Lower lobe of right lung (tissue), 2 donors: Measurements from ENCODE around the gene RYR1. TPM values are rescaled to one million over a fixed set of nuclear protein-coding genes. Genes with fewer than 3 reads are reported as not detected.

ENCODE experiments used
- ATAC-seq, 2 donors: fragments of 200-7000 bp; cut with Tn5 transposase; one replicate each; pipeline ENCODE4 v1.9.1; 2020 to 2022; ENCODE audit warnings: mild to moderate bottlenecking in 2 of 2, moderate library complexity in 2 of 2
- DNase-seq: peaks from one replicate; pipeline ENCODE4 v3.0.0-alpha.2; 2020
- H3K27ac ChIP-seq: fragments of 200-600 bp; one replicate; pipeline ENCODE4 v1.8.0; 2022
- H3K27me3 ChIP-seq: fragments of 200-600 bp; one replicate; pipeline ENCODE4 v1.8.0; 2022; ENCODE audit warnings: low read depth
- H3K36me3 ChIP-seq: fragments of 200-600 bp; one replicate; pipeline ENCODE4 v1.8.0; 2022; ENCODE audit warnings: mild to moderate bottlenecking
- H3K4me1 ChIP-seq: fragments of 200-600 bp; one replicate; pipeline ENCODE4 v1.8.0; 2022
- H3K4me3 ChIP-seq: fragments of 200-600 bp; one replicate; pipeline ENCODE4 v1.8.0; 2022; ENCODE audit warnings: mild to moderate bottlenecking
- H3K9me3 ChIP-seq: fragments of 200-600 bp; one replicate; pipeline ENCODE4 v1.8.0; 2022
- CTCF ChIP-seq: fragments of 200-600 bp; IDR thresholded peaks from one replicate; pipeline ENCODE4 v1.8.0; 2022; ENCODE audit warnings: antibody characterized with exemption, mild to moderate bottlenecking
- intact Hi-C: fragments of 100-400 bp; cut with DNase I; formaldehyde crosslinking; loops from one replicate; pipeline ENCODE4 v1.11.0; 2022
- total RNA-seq: library from RNA; stranded (reverse); fragmentation: NEBNext Ultra II Directional; extraction: Animal tissue kit (Norgen Biotek cat#: 25700); gene quantifications from one replicate; pipeline ENCODE4 v1.2.1, GENCODE V29; 2021
- donor health status: DM: no; HTN: yes; CAD: no; lungs with severe emphysema.

Gene RYR1
- total RNA-seq, 1 donor from 2014 or later = 9.2 TPM

GRCh38 chr19:38463365-38463764 lies 29.9 kb downstream of the RYR1 start:
- Histone ChIP-seq H3K27ac (no peak overlapping the region), H3K4me1 (no peaks in the 10 kb centered on the region), H3K36me3 (no peaks in the 10 kb centered on the region), H3K27me3 (no peaks in the 10 kb centered on the region), H3K9me3 (no peaks in the 10 kb centered on the region), H3K4me3 (no peak overlapping the region)
- intact Hi-C loops = no loop called here
- ATAC-seq = no peak
- no peak for TF ChIP-seq CTCF
- no peak for DNase-seq

GRCh38 chr19:38464421-38465082 lies 31.1 kb downstream of the RYR1 start:
- Histone ChIP-seq H3K27ac (no peak overlapping the region), H3K4me1 (no peaks in the 10 kb centered on the region), H3K36me3 (no peaks in the 10 kb centered on the region), H3K9me3 (no peaks in the 10 kb centered on the region), H3K27me3 (peaks cover 4% of the 10 kb centered on the region), H3K4me3 (no peak overlapping the region)
- DNase-seq = no peak
- no peak for TF ChIP-seq CTCF
- no peak for ATAC-seq
- intact Hi-C loops = no loop called here

GRCh38 chr19:38466050-38466449 lies 32.6 kb downstream of the RYR1 start:
- no peak for TF ChIP-seq CTCF
- Histone ChIP-seq H3K4me1 (no peaks in the 10 kb centered on the region), H3K9me3 (no peaks in the 10 kb centered on the region), H3K4me3 (no peak overlapping the region), H3K27me3 (peaks cover 4% of the 10 kb centered on the region), H3K36me3 (no peaks in the 10 kb centered on the region), H3K27ac (no peak overlapping the region)
- DNase-seq (no peak), ATAC-seq (peak in 1 of 2 donors; percentile 29)
- intact Hi-C loops = no loop called here

GRCh38 chr19:38467541-38468525 lies 34.3 kb downstream of the RYR1 start:
- H3K27me3 ChIP-seq = peaks cover 4% of the 10 kb centered on the region
- intact Hi-C loops = no loop called here
- DNase-seq = no peak

GRCh38 chr19:38469151-38469550 lies 35.7 kb downstream of the RYR1 start:
- ATAC-seq = no peak
- DNase-seq = no peak
- H3K4me3 ChIP-seq = no peak overlapping the region
- H3K27ac ChIP-seq = no peak overlapping the region
- no peaks in the 10 kb centered on the region for H3K36me3 ChIP-seq
- TF ChIP-seq CTCF = no peak
- H3K4me1 ChIP-seq = no peaks in the 10 kb centered on the region
- H3K27me3 ChIP-seq = peaks cover 4% of the 10 kb centered on the region
- no peaks in the 10 kb centered on the region for H3K9me3 ChIP-seq
- intact Hi-C loops = no loop called here

More at GRCh38 chr19:38467541-38468525, 34.3 kb downstream of the RYR1 start:
- ATAC-seq = no peak
- no peaks in the 10 kb centered on the region for H3K9me3 ChIP-seq
- no peaks in the 10 kb centered on the region for H3K36me3 ChIP-seq
- no peak for TF ChIP-seq CTCF
- no peak overlapping the region for H3K27ac ChIP-seq
- no peak overlapping the region for H3K4me3 ChIP-seq
- no peaks in the 10 kb centered on the region for H3K4me1 ChIP-seq
